Panc1 (cell line): ENCODE data around the gene EML1. TPM values are rescaled to one million over a fixed set of nuclear protein-coding genes. Genes with fewer than 3 reads are reported as not detected.

Experiments
- ATAC-seq: fragments of 200-7000 bp; cut with Tn5 transposase; 2 replicates; pipeline ENCODE4 v1.9.1; 2020; ENCODE audit warnings: mild to moderate bottlenecking, moderate library complexity
- BruUV-seq: library from RNA; stranded (reverse); fragments of 400-500 nt; replicated peaks from 2 replicates; lab custom pipeline; 2021; lab: Mats Ljungman, UMichigan
- CTCF ChIA-PET: fragments of 300-600 bp; sonication (Branson Sonifier 250); formaldehyde crosslinking; loops from one replicate; lab custom pipeline; 2022; ENCODE audit warnings: antibody characterized with exemption; lab: Charles Lee
- POLR2A ChIA-PET: fragments of 300-600 bp; sonication (Branson Sonifier 250); formaldehyde crosslinking; loops from one replicate; lab custom pipeline; 2022; ENCODE audit warnings: antibody characterized with exemption; lab: Charles Lee
- DNase-seq: peaks from one replicate; pipeline ENCODE4 v3.0.0-alpha.2; 2010; ENCODE audit warnings: low read depth, low spot score
- H3K27ac ChIP-seq: 2 replicates; pipeline ENCODE4 v1.5.1; 2011; ENCODE audit warnings: mild to moderate bottlenecking, low read length, inconsistent platforms
- H3K27me3 ChIP-seq: fragments of 200-500 bp; sonication (Bioruptor generic); 2 replicates; pipeline ENCODE4 v1.6.0; 2014; ENCODE audit warnings: low read length, inconsistent platforms; ENCODE audit not compliant: control insufficient read depth, insufficient read depth
- H3K36me3 ChIP-seq: fragments of 200-500 bp; sonication (Bioruptor generic); 2 replicates; pipeline ENCODE4 v1.5.1; 2014; ENCODE audit warnings: inconsistent platforms, mild to moderate bottlenecking, low read length, moderate library complexity; ENCODE audit not compliant: control insufficient read depth, insufficient read depth
- H3K4me1 ChIP-seq: 2 replicates; pipeline ENCODE4 v1.5.1; 2011; ENCODE audit warnings: inconsistent platforms, mild to moderate bottlenecking, low read length, moderate library complexity; ENCODE audit not compliant: control insufficient read depth, insufficient read depth
- H3K4me3 ChIP-seq, 2 experiments: 2 replicates each; pipeline ENCODE4 v1.5.1; 2011 to 2012; ENCODE audit warnings: low read depth in 2 of 2, low read length in 2 of 2, mild to moderate bottlenecking in 2 of 2, inconsistent platforms in 1 of 2, moderate library complexity in 1 of 2
- H3K9me3 ChIP-seq: fragments of 200-500 bp; sonication (Bioruptor generic); 2 replicates; pipeline ENCODE4 v1.5.1; 2014; ENCODE audit warnings: low read depth, mild to moderate bottlenecking, inconsistent platforms, low read length, moderate library complexity; ENCODE audit not compliant: control insufficient read depth, insufficient read depth
- POLR2AphosphoS5 ChIP-seq: IDR thresholded peaks from 2 replicates; pipeline ENCODE4 v1.6.1; 2012; ENCODE audit warnings: mild to moderate bottlenecking, low read depth, low read length, moderate library complexity
- SIN3A ChIP-seq: IDR thresholded peaks from 2 replicates; pipeline ENCODE4 v1.6.1; 2012; ENCODE audit warnings: low read depth, mild to moderate bottlenecking, low read length, moderate library complexity, borderline replicate concordance; ENCODE audit not compliant: insufficient read depth
- TCF7L2 ChIP-seq: IDR thresholded peaks from 2 replicates; pipeline ENCODE4 v1.6.1; 2011; ENCODE audit warnings: mild to moderate bottlenecking, low read depth, low read length, inconsistent platforms
- in situ Hi-C: cut with HindIII; loops from 2 replicates; pipeline ENCODE4 v1.10.0; 2016; ENCODE audit warnings: low sequenced_read_pairs, low pct_unique_long_range_greater_than_20kb
- intact Hi-C: fragments of 100-400 bp; cut with micrococcal nuclease; formaldehyde crosslinking; loops from one replicate; pipeline ENCODE4 v1.10.0; 2022; ENCODE audit not compliant: unreplicated experiment
- total RNA-seq: library from RNA; stranded (reverse); gene quantifications from one replicate; pipeline ENCODE4 v1.2.1, GENCODE V29; 2021; ENCODE audit not compliant: unreplicated experiment
- TF ChIP-seq, protein P1 (sequence below), 2 experiments: IDR thresholded peaks; 2 replicates each; pipeline ENCODE4 v1.6.1; 2011 to 2012; ENCODE audit warnings: low read depth in 2 of 2, control low read depth in 1 of 2, low read length in 1 of 2, mild to moderate bottlenecking in 1 of 2, moderate library complexity in 1 of 2; ENCODE audit not compliant: insufficient read depth in 1 of 2
- TF ChIP-seq, protein P2 (sequence below): fragments of 450-650 bp; IDR thresholded peaks from 2 replicates; pipeline ENCODE4 v1.5.1; 2017; ENCODE audit warnings: mild to moderate bottlenecking

Gene EML1
- total RNA-seq, 1 experiment from 2014 or later: 35.3 TPM

DNA sequence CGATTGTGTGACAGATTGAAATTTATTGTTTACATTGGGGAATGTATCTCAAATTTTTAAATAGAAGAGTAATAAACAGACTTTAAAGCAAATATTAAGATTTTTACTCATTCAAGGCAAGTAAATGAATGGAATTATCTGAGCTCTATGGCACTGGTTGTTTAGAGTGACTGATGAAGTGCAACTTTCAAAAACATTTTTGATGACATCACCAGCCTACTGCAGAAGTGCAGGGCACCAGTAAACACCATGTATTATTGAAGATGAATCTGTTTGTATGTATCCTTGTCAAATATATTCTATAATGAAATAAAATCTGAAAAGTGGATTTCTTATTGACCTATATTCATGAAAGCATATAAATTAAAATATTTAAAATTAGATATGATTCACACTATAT lies 148.0 kb downstream of the EML1 start:
- Histone ChIP-seq H3K27ac (no peak overlapping the region), H3K9me3 (no peaks in the 10 kb centered on the region), H3K4me3 (no peak overlapping the region), H3K4me1 (no peaks in the 10 kb centered on the region), H3K27me3 (no peaks in the 10 kb centered on the region), H3K36me3 (peaks cover 3% of the 10 kb centered on the region; the same call in 1 of the 2 replicates)
- BruUV-seq: no TSS peak
- in situ Hi-C loops: no loop called here
- no peak for ATAC-seq
- intact Hi-C loops: no loop called here
- DNase-seq: no peak
- POLR2A ChIA-PET: no interaction called here
- CTCF ChIA-PET: no interaction called here
- TF ChIP-seq, protein P1, sequence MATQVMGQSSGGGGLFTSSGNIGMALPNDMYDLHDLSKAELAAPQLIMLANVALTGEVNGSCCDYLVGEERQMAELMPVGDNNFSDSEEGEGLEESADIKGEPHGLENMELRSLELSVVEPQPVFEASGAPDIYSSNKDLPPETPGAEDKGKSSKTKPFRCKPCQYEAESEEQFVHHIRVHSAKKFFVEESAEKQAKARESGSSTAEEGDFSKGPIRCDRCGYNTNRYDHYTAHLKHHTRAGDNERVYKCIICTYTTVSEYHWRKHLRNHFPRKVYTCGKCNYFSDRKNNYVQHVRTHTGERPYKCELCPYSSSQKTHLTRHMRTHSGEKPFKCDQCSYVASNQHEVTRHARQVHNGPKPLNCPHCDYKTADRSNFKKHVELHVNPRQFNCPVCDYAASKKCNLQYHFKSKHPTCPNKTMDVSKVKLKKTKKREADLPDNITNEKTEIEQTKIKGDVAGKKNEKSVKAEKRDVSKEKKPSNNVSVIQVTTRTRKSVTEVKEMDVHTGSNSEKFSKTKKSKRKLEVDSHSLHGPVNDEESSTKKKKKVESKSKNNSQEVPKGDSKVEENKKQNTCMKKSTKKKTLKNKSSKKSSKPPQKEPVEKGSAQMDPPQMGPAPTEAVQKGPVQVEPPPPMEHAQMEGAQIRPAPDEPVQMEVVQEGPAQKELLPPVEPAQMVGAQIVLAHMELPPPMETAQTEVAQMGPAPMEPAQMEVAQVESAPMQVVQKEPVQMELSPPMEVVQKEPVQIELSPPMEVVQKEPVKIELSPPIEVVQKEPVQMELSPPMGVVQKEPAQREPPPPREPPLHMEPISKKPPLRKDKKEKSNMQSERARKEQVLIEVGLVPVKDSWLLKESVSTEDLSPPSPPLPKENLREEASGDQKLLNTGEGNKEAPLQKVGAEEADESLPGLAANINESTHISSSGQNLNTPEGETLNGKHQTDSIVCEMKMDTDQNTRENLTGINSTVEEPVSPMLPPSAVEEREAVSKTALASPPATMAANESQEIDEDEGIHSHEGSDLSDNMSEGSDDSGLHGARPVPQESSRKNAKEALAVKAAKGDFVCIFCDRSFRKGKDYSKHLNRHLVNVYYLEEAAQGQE (IDR thresholded peaks at IDR 0.05; ENCODE audit: insufficient read depth in 1 of 2, low read depth in 2 of 2, low read length in 1 of 2): no peak
- TF ChIP-seq, protein P2, sequence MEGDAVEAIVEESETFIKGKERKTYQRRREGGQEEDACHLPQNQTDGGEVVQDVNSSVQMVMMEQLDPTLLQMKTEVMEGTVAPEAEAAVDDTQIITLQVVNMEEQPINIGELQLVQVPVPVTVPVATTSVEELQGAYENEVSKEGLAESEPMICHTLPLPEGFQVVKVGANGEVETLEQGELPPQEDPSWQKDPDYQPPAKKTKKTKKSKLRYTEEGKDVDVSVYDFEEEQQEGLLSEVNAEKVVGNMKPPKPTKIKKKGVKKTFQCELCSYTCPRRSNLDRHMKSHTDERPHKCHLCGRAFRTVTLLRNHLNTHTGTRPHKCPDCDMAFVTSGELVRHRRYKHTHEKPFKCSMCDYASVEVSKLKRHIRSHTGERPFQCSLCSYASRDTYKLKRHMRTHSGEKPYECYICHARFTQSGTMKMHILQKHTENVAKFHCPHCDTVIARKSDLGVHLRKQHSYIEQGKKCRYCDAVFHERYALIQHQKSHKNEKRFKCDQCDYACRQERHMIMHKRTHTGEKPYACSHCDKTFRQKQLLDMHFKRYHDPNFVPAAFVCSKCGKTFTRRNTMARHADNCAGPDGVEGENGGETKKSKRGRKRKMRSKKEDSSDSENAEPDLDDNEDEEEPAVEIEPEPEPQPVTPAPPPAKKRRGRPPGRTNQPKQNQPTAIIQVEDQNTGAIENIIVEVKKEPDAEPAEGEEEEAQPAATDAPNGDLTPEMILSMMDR: no peak
- no peak for TF ChIP-seq TCF7L2
- TF ChIP-seq SIN3A: no peak
- no peak for TF ChIP-seq POLR2AphosphoS5

DNA sequence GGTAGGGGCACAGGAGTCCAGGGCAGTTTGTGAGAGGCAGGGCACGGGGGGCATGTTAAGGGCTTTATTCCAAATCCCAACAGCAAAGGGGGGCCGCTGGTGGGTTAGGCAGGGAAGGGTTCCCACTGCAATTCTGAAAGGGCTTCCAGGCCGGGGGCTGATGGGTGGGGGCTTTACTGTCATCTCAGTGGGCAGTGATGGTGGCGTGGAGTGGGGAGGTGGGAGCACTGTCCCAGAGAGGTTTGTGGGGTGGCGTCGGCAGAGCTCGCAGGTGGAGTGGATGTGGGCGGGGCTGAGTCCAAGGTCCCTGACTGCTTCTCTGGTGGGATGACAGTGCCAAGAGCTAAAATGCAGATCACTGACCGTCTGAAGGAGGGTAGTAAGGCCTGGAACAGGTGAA lies 150.4 kb downstream of the EML1 start:
- H3K36me3 ChIP-seq: peaks cover 3% of the 10 kb centered on the region; the same call in 1 of the 2 replicates
- H3K4me3 ChIP-seq: no peak overlapping the region
- no peak for DNase-seq
- TF ChIP-seq, protein P2: no peak
- TF ChIP-seq SIN3A (no peak), POLR2AphosphoS5 (no peak), TCF7L2 (no peak)
- H3K9me3 ChIP-seq: no peaks in the 10 kb centered on the region
- H3K27me3 ChIP-seq: no peaks in the 10 kb centered on the region
- no peak overlapping the region for H3K27ac ChIP-seq
- POLR2A ChIA-PET: no interaction called here
- no peak for ATAC-seq
- in situ Hi-C loops (no loop called here), intact Hi-C loops (no loop called here)
- CTCF ChIA-PET: no interaction called here
- no peaks in the 10 kb centered on the region for H3K4me1 ChIP-seq
- BruUV-seq: no TSS peak
